Chondrocyte (in vitro differentiated cells): ENCODE data around the gene SUGCT. TPM values are rescaled to one million over a fixed set of nuclear protein-coding genes. Genes with fewer than 3 reads are reported as not detected.

Source experiments
- DNase-seq: peaks from one replicate; pipeline ENCODE4 v3.0.0; 2021; ENCODE audit warnings: mixed read lengths, low spot score
- H3K27ac Mint-ChIP-seq: one replicate; pipeline ENCODE4 v1.8.0; 2021; ENCODE audit warnings: mild to moderate bottlenecking, moderate library complexity, mixed read lengths; ENCODE audit not compliant: unreplicated experiment
- H3K27me3 Mint-ChIP-seq: 2 replicates; pipeline ENCODE4 v1.8.0; 2021; ENCODE audit warnings: low read depth, mixed read lengths
- H3K36me3 Mint-ChIP-seq: 2 replicates; pipeline ENCODE4 v1.8.0; 2021; ENCODE audit warnings: low read depth, mixed read lengths
- H3K4me1 Mint-ChIP-seq: 2 replicates; pipeline ENCODE4 v1.8.0; 2021; ENCODE audit warnings: low read depth, mild to moderate bottlenecking, mixed read lengths
- H3K4me3 Mint-ChIP-seq: one replicate; pipeline ENCODE4 v1.8.0; 2021; ENCODE audit warnings: mild to moderate bottlenecking, moderate library complexity, mixed read lengths; ENCODE audit not compliant: unreplicated experiment
- H3K9me3 Mint-ChIP-seq: 2 replicates; pipeline ENCODE4 v1.8.0; 2021; ENCODE audit warnings: low read depth, mixed read lengths
- CTCF ChIP-seq: fragments of 200-600 bp; sonication (generic); IDR thresholded peaks from 2 replicates; pipeline ENCODE4 v1.5.0; 2021; ENCODE audit warnings: antibody characterized with exemption, mild to moderate bottlenecking, moderate library complexity
- total RNA-seq: library from RNA; stranded (reverse); gene quantifications from 3 replicates; pipeline ENCODE4 v1.2.1, GENCODE V29; 2021

Gene SUGCT
- total RNA-seq, 1 donor from 2014 or later, result 34.4 TPM

GRCh38 chr7:40428421-40428820 is 293.6 kb downstream of the SUGCT start:
- no peak for DNase-seq
- Mint-ChIP-seq H3K9me3 (peaks cover 28% of the 10 kb centered on the region), H3K4me3 (no peak overlapping the region), H3K27ac (peak overlapping the region; percentile 5), H3K27me3 (no peaks in the 10 kb centered on the region), H3K4me1 (peaks cover 15% of the 10 kb centered on the region), H3K36me3 (peaks cover 19% of the 10 kb centered on the region)
- no peak for TF ChIP-seq CTCF

GRCh38 chr7:40429826-40430225 is 295.0 kb downstream of the SUGCT start:
- no peak for DNase-seq
- Mint-ChIP-seq H3K9me3 (peaks cover 35% of the 10 kb centered on the region), H3K36me3 (peaks cover 21% of the 10 kb centered on the region), H3K4me3 (no peak overlapping the region), H3K27me3 (no peaks in the 10 kb centered on the region), H3K27ac (no peak overlapping the region), H3K4me1 (peaks cover 26% of the 10 kb centered on the region)
- no peak for TF ChIP-seq CTCF

- no peak for DNase-seq
- Mint-ChIP-seq H3K27ac (no peak overlapping the region), H3K27me3 (no peaks in the 10 kb centered on the region), H3K36me3 (peaks cover 25% of the 10 kb centered on the region), H3K4me3 (no peak overlapping the region), H3K4me1 (peaks cover 40% of the 10 kb centered on the region), H3K9me3 (peaks cover 38% of the 10 kb centered on the region)
- TF ChIP-seq CTCF, result no peak
Observed at GRCh38 chr7:40432046-40432445, 297.2 kb downstream of the SUGCT start.

GRCh38 chr7:40436710-40437109 is 301.9 kb downstream of the SUGCT start:
- Mint-ChIP-seq H3K36me3 (peaks cover 26% of the 10 kb centered on the region), H3K27me3 (no peaks in the 10 kb centered on the region), H3K9me3 (peaks cover 34% of the 10 kb centered on the region), H3K27ac (peak overlapping the region; percentile 96), H3K4me3 (no peak overlapping the region), H3K4me1 (peaks cover 60% of the 10 kb centered on the region)
- DNase-seq, result no peak
- TF ChIP-seq CTCF, result no peak

GRCh38 chr7:40437498-40437897 is 302.7 kb downstream of the SUGCT start:
- H3K27ac Mint-ChIP-seq, result peak overlapping the region; percentile 96

More at GRCh38 chr7:40437498-40437897, 302.7 kb downstream of the SUGCT start:
- peaks cover 33% of the 10 kb centered on the region for H3K9me3 Mint-ChIP-seq
- no peak overlapping the region for H3K4me3 Mint-ChIP-seq
- H3K27me3 Mint-ChIP-seq, result no peaks in the 10 kb centered on the region
- no peak for TF ChIP-seq CTCF
- DNase-seq, result no peak
- peaks cover 60% of the 10 kb centered on the region for H3K4me1 Mint-ChIP-seq
- H3K36me3 Mint-ChIP-seq, result peaks cover 22% of the 10 kb centered on the region
